ENCODE results near the gene ZXDC. TPM values are rescaled to one million over a fixed set of nuclear protein-coding genes. Genes with fewer than 3 reads are reported as not detected.

The ZXDC gene
- total RNA-seq, 2 donors from 2014 or later: 20.4 to 28.5 TPM

DNA sequence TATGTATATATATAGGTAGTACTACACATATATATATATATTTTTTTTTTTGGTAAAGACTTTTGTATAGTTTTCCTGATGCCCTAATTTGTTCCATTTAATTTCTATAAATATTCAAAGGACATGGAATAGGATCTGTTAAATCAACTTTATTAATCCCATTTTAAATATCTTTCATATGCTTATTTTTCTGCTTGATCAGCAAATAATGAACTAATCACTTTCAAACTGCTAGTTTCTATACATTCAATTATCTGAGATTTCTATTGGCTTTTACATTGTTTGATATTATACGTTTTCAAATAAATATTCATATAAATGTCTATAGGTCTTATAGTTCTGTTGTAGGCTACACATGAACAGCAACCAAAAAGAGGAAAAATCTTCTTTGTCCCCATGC is 21.7 kb downstream of the ZXDC start:
- no peak for DNase-seq
- Histone ChIP-seq H3K27me3 (no peaks in the 10 kb centered on the region), H3K4me1 (no peaks in the 10 kb centered on the region), H3K27ac (no peak overlapping the region), H3K9me3 (no peaks in the 10 kb centered on the region), H3K36me3 (no peaks in the 10 kb centered on the region), H3K9ac (ENCODE audit: low read depth in 2 of 2, low read length in 2 of 2) (no peak overlapping the region), H3K4me3 (no peak overlapping the region)
- intact Hi-C loops (cut with DNase I): no loop called here
- TF ChIP-seq, protein P1, sequence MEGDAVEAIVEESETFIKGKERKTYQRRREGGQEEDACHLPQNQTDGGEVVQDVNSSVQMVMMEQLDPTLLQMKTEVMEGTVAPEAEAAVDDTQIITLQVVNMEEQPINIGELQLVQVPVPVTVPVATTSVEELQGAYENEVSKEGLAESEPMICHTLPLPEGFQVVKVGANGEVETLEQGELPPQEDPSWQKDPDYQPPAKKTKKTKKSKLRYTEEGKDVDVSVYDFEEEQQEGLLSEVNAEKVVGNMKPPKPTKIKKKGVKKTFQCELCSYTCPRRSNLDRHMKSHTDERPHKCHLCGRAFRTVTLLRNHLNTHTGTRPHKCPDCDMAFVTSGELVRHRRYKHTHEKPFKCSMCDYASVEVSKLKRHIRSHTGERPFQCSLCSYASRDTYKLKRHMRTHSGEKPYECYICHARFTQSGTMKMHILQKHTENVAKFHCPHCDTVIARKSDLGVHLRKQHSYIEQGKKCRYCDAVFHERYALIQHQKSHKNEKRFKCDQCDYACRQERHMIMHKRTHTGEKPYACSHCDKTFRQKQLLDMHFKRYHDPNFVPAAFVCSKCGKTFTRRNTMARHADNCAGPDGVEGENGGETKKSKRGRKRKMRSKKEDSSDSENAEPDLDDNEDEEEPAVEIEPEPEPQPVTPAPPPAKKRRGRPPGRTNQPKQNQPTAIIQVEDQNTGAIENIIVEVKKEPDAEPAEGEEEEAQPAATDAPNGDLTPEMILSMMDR (IDR thresholded peaks at IDR 0.05): no peak

DNA sequence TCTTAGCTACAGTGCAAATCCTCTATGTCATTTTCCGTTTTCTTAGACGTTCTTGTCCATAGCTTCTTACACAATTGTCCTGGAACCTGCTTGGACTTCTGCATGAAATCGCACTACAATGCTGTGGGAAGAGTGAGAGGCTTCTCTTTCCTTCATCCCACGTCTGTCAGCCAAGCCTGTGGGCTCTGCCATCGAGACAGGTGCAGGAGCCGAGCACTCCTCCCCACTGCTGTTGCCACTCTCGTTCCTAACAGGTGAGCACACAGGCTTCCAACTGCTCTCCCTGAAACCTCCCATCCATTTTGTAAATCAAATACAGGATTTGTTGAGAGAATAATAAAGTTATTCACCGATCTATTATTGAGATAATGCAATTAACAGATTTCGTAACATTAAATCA is 23.5 kb downstream of the ZXDC start:
- H3K36me3 ChIP-seq: no peaks in the 10 kb centered on the region
- H3K27ac ChIP-seq: no peak overlapping the region
- no peaks in the 10 kb centered on the region for H3K4me1 ChIP-seq
- no peaks in the 10 kb centered on the region for H3K9me3 ChIP-seq
- H3K4me3 ChIP-seq: no peak overlapping the region
- no peaks in the 10 kb centered on the region for H3K27me3 ChIP-seq
- no peak overlapping the region for H3K9ac ChIP-seq (ENCODE audit: low read depth in 2 of 2, low read length in 2 of 2)
- intact Hi-C loops (cut with DNase I): no loop called here
- no peak for DNase-seq
- TF ChIP-seq, protein P1 (IDR thresholded peaks at IDR 0.05): no peak

DNA sequence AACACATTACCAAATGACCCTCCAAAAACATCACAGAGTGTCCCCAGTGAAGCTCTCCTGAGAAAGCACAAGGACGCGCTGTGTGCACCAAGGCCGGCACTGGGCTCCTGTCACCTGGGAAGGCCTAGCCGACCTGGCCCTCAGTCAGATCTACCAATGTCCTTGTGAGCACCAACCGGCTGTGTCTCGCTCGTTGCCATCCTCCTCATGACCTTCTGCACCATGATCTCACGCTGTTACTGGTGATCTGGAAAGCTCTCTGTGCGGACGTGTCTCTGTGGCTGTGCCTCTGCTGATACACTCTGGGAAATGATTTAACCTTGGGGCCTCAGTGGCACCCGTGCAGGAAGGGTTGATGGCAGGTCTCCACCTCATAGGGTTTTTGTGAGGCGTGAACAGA is 24.2 kb downstream of the ZXDC start:
- Histone ChIP-seq H3K9ac (ENCODE audit: low read depth in 2 of 2, low read length in 2 of 2) (no peak overlapping the region), H3K36me3 (no peaks in the 10 kb centered on the region), H3K9me3 (no peaks in the 10 kb centered on the region), H3K27me3 (no peaks in the 10 kb centered on the region), H3K27ac (no peak overlapping the region), H3K4me1 (no peaks in the 10 kb centered on the region), H3K4me3 (no peak overlapping the region)
- intact Hi-C loops (cut with DNase I): no loop called here
- TF ChIP-seq, protein P1 (IDR thresholded peaks at IDR 0.05): no peak
- peak; percentile 15 for DNase-seq

DNA sequence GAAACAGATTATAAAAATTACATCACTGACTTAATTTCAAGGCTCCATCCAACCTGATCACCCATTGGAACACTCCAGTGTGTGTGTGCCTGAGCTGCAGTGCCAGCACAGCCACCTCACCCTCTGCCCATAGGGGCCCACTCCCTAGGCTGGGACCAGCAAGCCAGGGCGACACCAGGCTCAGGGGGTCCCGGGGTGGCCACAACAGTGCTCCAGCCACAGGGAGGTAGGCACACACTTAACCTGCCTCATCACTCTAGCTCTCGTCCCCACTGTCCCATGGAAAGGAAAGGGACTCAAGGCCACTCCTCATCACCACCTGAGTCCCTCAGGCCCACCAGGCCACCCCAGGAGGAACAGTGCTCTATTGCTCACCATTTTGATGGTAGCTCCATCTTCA is 24.9 kb downstream of the ZXDC start:
- H3K27me3 ChIP-seq: no peaks in the 10 kb centered on the region
- H3K36me3 ChIP-seq: no peaks in the 10 kb centered on the region
- no peak overlapping the region for H3K9ac ChIP-seq (ENCODE audit: low read depth in 2 of 2, low read length in 2 of 2)
- H3K9me3 ChIP-seq: no peaks in the 10 kb centered on the region
- intact Hi-C loops (cut with DNase I): no loop called here
- H3K4me3 ChIP-seq: no peak overlapping the region
- peak; percentile 6 for DNase-seq
- H3K4me1 ChIP-seq: no peaks in the 10 kb centered on the region
- TF ChIP-seq, protein P1 (IDR thresholded peaks at IDR 0.05): no peak
- H3K27ac ChIP-seq: no peak overlapping the region

DNA sequence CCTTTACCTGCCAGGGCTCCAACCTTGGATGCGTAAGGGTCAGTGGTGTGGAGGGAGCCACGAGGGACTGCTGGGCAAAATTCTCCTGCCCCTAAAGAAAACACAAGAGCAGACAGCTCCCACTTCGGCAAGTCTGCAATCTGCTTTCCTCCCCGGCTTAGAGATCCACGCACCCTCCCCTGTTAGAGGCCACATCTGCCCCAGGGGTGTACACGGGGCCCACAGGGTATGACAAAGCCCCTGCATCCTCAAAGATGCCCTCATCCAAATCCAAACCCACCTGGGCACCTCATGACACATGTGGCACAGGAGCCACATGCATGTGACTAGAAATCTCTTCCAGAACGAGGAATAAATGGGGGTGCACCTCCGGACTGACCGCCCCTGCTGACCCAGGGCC is 25.5 kb downstream of the ZXDC start:
- TF ChIP-seq, protein P1 (IDR thresholded peaks at IDR 0.05): no peak
- Histone ChIP-seq H3K4me3 (no peak overlapping the region), H3K4me1 (no peaks in the 10 kb centered on the region), H3K9me3 (no peaks in the 10 kb centered on the region), H3K36me3 (no peaks in the 10 kb centered on the region), H3K27ac (no peak overlapping the region), H3K27me3 (no peaks in the 10 kb centered on the region), H3K9ac (ENCODE audit: low read depth in 2 of 2, low read length in 2 of 2) (no peak overlapping the region)
- intact Hi-C loops (cut with DNase I): no loop called here
- DNase-seq: no peak

DNA sequence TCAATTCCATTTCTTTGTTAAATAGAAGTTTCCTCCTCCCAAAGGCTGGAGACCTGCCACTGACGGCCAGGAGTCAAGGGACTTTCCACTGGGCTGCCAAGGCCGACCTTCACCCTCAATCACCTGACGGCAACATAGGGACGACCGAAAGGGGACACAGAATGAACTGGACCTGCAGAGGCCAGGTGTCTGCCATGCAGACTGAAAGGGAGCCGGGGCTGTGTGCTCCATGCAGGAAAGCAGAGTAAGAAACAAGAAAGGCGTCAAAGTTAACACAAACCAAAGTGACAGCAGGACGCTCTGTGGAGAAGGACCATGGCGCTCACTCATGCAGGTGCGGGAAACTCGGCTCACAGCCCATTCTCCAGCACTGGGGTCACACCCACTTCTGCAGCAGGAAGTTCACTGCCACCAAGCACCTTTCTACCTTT is 26.1 kb downstream of the ZXDC start:
- H3K9ac ChIP-seq (ENCODE audit: low read depth in 2 of 2, low read length in 2 of 2): no peak overlapping the region
- H3K4me1 ChIP-seq: no peaks in the 10 kb centered on the region
- DNase-seq: peak; percentile 10
- H3K27me3 ChIP-seq: no peaks in the 10 kb centered on the region
- H3K27ac ChIP-seq: no peak overlapping the region
- TF ChIP-seq, protein P1 (IDR thresholded peaks at IDR 0.05): no peak
- intact Hi-C loops (cut with DNase I): no loop called here
- H3K36me3 ChIP-seq: no peaks in the 10 kb centered on the region
- H3K4me3 ChIP-seq: no peak overlapping the region
- H3K9me3 ChIP-seq: no peaks in the 10 kb centered on the region

Data from colonic mucosa (tissue), 4 donors.